Stimulated activated CD4-positive, alpha-beta T cell treated with anti-CD3 and anti-CD28 coated beads, TNF-alpha, amount 100 ng/mL, for 48 hours (primary cell): Measurements from ENCODE around the gene NDUFAF5.

Experiments used
- DNase-seq, 3 donors: peaks; one replicate each; pipeline ENCODE4 v3.0.0-alpha.2; 2020; ENCODE audit warnings: low read depth in 3 of 3

NDUFAF5 gene

DNA sequence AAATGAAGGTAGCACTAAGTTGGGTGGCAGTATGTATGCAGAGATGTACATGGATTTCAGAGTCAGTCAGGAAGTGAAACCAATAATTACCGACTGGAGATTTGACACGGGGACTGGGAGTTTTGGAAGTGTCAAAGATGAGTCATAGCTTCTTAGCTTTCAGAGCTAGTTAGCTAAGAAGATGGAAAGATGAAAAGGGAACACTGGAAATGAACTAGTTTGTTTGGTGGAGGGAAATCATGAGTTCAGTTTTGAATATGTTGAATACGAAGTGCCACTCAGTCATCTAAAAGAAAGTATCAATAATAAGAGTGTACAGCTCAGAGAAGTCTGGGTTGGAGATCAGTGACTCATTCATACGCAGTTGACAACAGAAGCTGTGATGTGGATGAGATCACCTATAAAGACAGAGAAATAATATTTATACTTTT, 7.6 kb upstream of the NDUFAF5 start:
- no peak for DNase-seq

DNA sequence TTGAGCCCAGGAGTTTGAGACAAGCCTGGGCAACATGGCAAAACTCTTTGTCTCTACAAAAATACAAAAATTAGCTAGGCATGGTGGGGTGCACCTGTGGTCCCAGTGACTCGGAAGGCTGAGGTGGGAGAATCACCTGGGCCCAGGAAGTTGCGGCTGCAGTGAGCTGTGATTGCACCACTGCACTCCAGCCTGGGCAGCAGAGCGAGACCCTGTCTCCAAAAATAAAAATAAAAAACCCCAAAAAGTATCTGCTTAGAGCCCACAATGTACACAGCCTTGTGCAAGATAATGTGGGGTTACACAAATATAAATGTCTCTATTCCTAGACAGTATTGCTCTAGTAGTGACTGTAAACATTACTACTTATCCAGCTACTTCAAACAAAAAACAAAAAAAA, 6.0 kb upstream of the NDUFAF5 start:
- DNase-seq, result no peak

DNA sequence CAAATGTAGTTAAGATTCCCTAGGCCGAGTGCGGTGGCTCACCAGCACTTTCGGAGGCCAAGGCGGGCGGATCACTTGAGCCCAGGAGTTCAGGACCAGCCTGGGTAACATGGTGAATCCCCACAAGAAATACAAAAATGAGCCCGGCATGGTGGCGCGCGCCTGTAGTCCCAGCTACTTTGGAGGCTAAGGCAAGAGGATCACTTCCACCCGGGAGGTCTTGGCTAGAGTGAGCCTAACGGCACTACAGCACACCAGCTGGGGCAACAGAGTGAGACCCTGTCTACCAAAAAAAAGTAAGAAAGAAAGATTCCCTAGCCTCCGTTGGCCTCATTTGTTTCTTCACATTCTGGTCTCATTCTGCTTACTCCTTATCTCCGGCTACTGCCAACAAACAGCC, 1.3 kb upstream of the NDUFAF5 start:
- DNase-seq, result no peak

DNA sequence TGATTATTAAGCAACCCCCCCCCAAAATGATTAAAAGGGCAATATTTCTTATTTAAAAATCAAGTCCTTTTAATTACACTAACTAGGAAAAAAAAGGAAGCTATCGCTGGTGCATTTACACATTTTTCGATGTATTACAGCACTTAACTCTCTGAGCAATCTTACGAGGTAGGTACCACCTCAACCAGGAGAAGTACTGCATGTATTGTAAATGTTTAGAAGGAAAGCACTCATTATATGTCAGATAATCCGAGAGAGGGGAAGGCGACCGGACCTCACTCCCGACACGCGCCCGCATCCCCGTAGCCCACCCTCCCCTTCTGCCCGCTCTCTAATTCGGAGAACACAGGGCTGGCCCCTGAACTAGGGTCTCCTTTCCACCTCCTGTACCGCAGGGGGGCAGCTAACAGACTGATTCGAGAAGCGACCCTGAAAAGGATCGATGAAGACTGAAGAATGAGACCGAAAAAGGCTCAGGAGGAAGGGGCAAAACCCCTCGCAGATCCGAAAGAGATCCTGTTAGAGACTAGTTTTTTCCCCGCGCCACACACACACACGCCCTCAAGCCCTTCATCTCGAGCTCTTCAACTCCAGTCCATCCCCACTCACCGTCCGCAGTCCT, 446 bp upstream of the NDUFAF5 start:
- DNase-seq, result no peak

DNA sequence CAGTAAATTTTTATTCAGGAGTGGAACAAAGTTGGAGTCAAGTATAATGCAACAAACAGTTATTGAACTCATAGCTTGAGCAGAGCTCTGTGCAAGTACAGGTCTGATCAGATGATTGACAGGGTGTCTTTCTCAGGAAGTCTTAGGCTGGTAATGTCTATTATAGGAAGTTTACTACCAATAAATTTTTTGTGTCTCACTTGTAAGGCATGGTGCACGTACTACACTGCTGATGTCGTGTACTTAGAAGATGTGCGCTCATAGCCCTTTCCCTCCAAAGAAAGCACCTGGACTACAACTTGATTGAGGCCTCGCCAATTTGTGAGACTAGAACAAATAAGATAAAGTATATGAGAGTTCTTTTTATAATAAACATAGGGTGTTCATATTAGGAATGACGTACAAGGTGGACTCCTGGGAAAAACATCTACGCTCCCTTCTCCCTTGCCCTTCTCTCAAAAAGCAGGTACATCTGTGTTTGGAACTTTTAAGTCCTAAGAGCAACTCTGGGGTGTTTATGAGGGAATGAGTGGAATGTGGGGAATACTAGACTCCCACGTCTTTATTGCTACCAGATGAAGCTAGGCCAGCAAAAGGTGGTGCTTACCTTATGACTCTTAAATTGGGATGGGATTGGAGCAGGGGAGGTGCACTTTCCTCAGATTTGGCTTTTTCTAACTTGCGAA, 1.5 kb downstream of the NDUFAF5 start:
- no peak for DNase-seq

DNA sequence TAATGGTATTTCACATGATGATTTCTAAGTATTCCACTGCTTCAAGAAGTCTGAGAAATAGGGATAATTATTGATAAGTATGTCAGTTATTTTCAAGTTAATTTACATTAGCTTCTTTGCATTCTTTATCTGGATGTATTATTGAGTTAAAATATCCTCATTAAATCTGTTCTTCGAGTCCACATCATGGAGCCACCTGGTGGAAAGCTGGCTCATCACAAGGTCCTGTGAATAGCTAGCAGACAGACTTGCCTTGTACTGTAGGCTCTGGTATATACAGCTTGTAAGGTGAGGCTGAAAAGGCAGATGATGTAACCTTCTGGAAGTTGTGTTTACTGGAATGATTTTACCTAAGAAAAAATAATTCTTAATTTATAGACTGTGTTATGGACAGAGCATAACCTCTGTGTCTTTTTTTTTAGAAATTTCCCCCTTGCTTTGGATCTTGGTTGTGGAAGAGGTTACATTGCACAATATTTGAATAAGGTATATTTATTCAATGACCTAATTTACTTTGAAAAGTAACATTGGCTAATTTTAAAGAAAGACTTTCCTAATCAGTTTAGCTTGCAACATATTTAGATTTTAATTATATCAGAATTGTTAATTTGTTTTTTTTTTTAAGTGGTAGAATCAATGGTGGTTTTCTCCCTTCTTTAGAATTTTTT, 3.5 kb downstream of the NDUFAF5 start:
- peak in 2 of 3 donors; percentile 6 to 9 for DNase-seq

DNA sequence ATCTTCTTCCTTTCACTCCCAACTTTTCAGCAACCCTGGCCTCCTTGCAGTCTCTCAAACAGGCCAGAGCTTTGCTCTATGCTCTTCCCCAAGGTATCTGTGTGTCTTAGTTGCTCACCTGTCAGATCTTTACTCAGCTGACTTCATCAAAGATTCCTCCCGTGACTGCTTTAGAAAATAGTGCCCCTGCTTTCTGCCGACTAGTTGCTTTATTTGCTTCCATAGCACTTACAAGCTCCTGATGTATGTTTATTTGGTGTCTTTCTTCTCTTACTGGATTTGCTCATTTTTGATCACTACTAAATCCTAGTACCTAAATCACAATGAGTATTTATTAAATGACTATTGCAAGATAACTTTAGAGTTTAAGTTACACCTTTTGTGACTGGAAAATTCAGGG, 5.9 kb downstream of the NDUFAF5 start:
- no peak for DNase-seq

DNA sequence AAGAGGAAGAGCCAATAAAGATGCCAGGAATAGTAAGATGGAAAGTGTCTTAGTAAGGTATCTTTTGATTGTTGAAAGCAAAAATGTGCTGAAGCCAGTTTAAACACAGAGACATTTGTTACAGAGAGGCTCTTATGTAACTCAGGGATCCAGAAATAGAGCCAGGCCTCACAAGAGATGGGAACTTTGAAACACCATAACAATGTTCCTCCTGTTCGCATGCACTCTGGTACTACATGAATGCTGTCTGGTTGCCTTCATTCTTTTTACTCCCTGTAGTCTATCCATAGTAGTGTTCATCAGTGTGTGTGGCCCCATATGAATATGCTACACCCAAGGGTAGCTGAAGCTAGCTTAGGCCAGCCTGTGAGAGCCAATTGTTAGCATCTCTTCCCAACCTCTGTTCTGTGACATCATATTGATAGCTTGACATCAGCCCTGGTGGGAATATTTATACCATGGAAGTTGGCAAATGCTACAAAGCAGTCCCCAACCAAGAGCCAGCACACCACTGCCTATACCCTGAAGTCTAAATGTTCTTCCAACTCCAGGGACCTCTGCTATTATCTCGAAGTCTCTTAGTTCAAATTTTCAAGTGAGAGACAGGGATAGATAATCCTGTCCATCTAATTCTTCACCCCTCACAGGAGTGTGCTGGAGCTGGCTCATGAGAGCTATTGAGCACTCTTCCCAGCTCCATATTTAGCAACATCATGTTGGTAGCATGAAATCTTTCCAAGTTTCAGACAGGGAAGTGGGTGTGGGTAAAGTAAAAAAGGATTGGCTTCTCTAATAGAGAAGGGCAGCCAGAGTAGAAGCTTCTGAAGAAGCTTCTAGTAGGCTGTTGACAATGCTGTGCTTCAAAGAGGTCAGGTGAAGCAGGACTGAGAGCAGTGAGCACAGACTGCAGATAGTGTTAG, 7.0 kb downstream of the NDUFAF5 start:
- no peak for DNase-seq

DNA sequence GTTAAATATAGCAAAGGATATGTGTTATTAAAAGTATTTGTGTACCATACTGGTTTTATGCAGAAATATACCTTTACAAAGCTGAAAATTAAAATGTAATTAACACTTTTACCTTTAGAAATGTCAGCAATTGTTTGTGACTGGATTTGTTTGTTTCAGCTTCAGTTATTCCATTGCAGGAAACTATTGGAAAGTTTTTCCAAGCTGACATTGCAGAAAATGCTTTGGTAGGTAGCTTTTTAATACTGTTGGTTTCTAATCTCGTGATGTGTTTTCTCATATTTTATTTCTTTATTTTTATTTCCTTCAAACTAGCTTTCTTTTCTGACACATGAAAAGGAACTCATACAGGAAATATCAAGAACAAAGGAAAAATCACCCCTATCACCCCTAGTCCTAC, 8.2 kb downstream of the NDUFAF5 start:
- DNase-seq, result no peak

DNA sequence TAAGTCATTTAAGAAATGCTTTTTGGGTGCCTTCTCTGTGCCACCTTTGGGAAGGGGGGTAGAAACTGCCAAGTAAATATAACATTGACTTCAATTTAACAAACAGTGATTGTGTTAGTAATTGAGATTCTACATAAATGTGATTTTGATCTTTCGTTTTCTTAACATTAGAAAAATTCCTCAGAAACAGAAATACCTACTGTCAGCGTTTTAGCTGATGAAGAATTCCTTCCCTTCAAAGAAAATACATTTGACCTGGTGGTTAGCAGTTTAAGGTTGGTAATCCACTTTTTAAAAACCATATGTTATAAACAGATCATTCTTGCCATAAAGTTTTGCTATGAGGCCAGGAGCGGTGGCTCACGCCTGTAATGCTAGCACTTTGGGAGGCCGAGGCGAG, 9.8 kb downstream of the NDUFAF5 start:
- no peak for DNase-seq

DNA sequence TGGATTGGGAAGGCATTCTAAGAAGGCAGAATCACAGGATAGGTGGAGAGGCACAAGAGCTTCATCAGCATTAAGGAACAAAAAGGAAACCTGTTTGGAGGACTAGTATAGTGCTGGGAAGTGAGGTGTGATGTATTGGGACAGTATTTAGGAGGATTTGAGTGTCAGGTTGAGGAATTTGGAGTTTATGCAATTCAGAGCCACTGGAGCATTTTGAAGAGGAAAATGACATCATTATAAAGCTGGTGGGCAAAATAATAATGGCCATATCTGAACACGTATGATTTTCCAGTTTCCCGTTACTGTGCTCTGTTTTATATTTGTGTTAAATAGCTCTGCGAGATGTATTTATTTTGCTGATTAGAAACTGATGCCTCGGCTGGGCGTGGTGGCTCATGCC, 14.2 kb downstream of the NDUFAF5 start:
- no peak for DNase-seq

DNA sequence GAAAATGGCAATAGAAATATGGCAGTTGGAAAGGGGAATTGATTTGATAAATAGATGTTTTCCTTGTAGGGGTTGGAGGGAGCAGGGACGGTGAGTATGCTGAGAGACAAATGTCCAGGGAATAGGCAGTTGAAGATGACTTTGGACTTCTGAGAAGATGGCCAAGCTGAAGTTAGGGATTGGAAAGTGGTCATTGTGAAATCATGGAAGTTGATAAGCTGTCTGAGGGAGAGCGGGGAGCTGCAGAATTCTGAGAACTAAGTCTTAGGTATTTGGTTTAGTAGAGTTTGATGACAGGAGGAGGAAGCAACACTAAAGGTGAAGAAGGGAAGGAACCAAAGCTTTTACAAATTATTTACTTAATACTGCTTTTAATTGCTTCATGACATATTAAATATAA, 15.1 kb downstream of the NDUFAF5 start:
- DNase-seq, result no peak

DNA sequence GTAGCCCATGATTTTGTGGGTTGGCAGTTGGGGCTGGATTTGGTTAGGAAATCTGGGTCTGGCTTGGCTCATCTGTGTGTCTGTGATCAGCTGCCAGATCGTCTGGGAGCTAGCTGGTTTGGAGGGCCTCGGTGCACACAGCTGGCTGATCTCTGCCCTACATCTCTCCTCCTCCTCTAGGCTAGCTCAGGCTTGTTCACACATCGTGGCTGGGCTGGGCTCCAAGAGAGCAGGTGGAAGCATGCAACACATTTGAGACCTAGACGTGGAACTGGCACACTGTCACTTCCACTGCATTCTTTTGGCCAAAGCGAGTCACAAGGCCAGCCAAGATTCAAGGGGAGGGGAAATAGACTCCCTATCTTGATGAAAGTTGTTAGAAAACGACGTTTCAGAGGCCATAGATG, 15.9 kb downstream of the NDUFAF5 start:
- DNase-seq, result no peak

DNA sequence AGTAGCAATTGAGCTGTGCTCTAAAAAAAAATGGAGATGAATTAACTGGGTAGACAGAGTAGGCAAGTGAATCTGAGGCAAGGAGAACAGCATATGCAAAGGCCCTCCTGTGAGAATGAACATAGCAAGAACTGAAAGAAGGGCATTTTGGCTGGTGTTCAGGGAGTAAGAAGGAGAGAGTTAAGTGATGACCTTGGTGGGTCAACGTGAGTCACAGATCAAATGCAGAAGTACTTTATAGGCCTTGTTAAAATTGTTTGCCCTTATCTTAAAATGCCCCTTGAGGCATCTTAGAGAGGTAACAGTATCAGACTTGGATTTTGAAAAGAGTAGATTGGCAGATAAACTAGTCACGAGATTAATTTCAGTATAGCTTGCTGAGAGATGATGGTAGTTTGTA, 24.5 kb downstream of the NDUFAF5 start:
- DNase-seq, result no peak

DNA sequence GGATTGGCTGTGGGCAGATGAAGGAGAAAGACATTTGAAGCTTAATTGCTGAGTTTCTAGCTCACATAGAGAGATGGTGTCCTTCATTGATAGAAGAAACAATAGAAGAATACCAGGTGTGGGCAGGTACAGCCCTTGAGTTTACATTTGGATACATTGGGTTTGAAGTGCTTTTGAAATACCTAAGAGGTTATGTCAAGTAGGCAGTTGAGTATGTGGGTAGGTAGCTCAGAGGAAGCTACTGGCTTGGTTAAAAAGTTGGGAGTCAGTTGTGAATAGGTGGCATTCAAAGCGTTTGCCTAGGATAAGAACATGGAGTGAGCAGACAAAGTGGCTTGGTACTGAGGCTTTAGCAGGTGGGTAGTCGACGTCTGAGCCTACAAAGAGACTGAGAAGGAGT, 25.0 kb downstream of the NDUFAF5 start:
- no peak for DNase-seq

DNA sequence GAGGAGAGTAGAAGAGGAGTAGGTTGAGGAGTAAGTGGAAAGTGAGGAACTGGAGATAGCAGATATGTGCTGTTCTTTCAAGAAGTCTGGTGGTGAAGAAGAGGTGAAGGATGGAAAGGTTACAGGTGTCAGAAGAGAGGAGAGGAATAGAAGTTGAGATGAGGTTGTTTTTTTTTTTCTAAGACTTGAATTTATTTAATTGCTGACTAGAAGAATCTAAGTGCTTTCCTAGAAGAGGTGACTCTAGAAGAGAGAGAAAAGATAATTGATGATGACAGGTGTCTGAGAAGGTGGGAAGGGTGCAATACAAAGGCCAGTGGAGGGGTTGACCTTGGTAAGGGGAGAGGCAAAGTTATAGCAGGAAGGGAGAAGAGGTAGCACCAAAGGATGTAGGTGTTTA, 25.6 kb downstream of the NDUFAF5 start:
- DNase-seq, result no peak

DNA sequence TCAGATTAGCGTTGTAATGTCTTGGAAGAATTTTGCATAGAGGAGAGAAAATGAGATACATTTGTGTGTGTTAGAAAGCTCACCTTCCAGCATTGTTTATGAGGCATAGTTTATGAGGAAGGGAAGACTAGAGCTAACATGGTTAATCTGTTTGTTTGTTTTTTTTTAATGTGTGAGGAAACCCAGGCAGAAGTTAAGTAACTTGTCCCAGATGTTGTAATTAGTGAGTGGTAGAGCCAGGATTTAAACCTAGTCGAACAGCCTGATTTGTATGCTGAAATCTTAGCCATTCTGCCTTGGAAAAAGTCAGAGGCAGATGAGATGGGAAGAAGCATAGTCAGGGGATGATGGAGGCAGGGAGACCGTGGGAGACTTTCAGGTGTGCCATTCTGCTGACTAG, 29.1 kb downstream of the NDUFAF5 start:
- DNase-seq, result no peak

DNA sequence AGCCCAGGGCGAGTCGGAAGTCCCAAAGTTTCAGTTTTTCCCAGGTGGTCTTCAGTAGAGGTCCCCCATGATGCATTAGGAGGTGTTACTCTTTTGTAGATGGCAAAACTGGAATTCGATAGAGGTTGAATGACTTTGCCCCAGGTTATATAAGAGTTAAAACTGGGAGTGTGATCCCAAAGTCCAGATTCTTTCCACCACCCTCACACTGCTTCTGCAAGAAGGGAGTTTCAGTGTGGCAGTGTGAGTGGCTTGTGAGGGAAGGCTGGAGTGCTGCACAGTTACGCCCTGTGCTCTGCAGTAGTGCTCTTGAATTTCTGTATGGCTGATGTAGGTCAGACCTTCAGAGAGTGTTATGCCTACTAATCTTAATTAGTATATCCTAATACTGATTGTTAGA, 29.8 kb downstream of the NDUFAF5 start:
- no peak for DNase-seq

DNA sequence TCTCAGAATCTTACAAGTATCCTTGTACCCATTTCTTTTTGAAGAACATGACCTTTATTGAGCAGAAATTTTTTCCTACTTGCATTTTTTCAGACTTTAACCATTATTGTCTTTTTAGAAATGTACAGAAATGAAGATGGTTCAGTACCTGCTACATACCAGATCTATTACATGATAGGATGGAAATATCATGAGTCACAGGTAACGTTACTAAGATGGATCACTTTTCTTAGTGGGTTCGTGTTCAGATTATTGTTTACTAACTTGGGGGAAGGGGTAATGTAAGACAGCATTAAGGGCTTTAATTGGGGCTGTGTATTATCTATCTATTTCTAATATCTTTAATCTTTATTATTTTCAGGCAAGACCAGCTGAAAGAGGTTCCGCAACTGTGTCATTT, 31.9 kb downstream of the NDUFAF5 start:
- DNase-seq, result no peak

DNA sequence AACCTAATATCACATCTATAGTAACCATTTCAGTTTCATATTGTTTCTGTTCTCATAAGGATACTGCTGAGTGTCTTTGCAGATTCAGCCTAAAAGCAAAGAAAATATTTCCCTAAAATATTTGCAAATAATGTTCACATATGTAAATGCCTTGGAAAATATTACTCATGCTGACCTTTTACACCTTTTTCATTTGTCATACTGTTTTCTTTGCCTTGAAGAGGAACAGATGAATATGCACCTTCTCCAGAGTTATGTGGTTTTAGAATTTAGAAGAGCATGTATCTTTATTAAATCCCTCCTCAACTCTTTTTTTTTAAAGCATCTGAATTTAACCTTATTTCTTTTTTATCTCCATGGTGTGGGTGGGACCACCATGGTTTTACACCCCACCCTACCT, 32.5 kb downstream of the NDUFAF5 start:
- no peak for DNase-seq

DNA sequence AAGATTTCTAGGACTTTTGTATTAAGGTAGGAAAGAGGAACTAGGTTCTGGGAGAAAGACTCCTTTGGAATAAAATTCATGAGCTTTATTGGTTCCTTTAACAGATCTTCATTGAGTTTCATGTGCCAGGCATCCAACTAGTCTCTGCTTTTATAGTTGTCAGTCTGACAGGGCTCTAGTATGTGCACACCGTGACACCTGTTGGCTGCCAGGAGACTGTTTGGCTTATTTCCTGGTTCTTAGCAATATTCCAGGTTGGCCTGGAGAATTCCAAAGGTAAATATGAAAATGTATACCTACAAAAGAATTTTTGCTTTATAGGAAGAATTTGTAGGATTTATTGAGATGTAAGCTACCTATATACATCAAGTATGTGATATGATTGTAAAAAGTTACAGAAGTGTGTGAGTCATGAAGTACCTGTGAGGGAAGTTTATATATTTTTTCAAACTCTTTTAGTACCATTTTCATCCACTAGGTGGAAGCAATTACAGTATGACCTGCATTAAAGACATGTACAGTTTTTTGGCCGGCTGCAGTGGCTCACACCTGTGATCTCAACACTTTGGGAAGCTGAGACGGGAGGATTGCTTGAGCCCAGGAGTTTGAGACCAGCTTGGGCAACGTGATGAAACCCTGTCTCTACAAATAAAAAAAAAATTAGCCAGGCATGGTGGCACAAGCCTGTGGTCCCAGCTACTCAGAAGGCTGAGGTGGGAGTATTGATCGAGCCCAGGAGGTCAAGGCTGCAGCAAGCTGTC, 35.2 kb downstream of the NDUFAF5 start:
- DNase-seq, result no peak

DNA sequence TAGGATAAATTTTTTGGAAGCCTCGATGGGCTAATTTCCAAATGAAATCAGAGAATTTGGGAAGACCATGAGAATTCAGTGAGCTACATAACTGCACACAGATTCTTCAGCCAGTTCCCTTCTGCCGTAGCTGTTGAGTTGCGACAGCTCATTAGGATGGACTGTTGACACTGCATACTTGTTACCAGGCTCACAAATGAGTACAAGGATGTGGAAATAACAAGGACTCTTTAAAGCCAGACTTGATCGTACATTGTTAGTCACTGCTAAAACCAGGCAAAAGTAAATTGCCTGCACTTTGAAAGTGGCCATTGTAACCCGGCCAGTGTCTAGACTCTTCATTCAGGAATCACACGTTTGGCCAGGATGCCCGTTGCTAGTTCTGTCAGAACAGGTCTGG, 37.0 kb downstream of the NDUFAF5 start:
- no peak for DNase-seq
